ELF-1 (cell line): ENCODE results near the gene GFRA1.

Experiments
- DNase-seq: peaks from one replicate; pipeline ENCODE4 v3.0.0-alpha.2; 2016; ENCODE audit warnings: low read depth, low spot score

GFRA1 gene

DNA sequence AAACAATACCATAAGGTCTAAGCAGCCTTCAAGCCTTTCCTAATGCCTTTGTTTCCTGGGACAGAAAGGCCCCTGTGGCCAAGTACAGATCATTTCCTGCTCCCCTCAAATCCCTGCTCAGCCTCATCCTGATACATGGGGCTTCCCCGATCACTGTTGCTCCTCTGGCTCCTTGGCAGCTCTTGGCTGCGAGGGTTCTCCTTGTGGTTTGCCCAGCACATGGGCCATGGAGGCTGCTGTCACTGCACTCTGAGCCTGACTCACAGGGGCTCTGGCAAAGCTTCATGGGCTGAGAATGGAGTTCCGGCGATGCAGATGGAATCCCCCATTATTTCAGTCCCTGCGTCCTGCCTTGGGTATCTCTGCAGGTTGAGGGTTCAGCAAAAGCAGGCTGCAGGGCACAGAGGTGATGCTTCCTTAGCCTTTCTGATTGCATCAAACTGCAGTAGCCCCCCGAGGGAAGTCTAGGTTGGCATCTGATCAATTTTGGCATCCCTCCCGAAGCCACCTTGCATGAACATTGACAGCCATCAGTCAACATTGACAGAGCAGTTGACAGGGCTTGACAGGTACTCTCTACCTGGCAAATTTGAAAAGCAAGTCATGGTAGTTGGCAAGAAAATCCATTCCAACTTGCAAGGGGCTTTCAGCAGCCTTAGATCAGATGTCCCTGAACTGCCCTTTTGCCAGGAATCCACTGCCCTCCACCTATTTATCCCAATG is 168.6 kb downstream of the GFRA1 start:
- no peak for DNase-seq

- no peak for DNase-seq
Measured at GRCh38 chr10:116103668-116104067, 169.3 kb downstream of the GFRA1 start.

DNA sequence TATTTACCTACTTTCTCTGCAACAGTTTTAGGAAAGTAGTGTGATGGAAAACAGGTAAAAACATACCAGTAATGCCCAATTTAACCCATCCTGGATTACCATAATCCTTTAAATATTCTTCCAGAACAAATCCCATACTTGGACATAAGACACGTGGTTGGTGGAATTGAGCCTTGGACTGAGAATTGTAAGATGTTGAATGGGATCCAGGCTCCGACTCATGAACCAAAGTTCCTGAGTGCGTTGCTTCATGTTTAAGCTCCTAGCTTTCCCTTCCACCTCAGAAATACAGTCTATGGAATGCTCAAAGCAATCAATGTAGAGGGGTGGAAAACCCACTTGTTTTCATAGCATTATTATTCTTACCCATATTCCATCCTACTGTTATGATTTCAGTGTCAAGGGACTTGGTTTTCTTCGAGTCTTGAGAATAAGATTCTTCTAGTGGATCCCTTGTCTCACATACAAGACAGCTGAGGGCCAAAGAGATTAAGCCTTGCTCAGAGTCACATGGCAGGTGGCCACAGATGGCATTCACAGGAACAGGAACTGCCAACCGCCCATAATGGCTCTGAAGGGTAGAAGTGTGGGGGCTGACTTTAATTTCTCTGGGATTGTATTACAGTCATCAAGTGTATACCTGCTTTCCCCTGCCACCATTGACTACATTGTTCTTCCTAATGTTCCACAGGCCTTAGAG is 171.2 kb downstream of the GFRA1 start:
- DNase-seq: no peak

GRCh38 chr10:116100984-116101383 is 172.0 kb downstream of the GFRA1 start:
- DNase-seq: no peak

GRCh38 chr10:116099023-116099420 is 174.0 kb downstream of the GFRA1 start:
- DNase-seq: no peak

DNA sequence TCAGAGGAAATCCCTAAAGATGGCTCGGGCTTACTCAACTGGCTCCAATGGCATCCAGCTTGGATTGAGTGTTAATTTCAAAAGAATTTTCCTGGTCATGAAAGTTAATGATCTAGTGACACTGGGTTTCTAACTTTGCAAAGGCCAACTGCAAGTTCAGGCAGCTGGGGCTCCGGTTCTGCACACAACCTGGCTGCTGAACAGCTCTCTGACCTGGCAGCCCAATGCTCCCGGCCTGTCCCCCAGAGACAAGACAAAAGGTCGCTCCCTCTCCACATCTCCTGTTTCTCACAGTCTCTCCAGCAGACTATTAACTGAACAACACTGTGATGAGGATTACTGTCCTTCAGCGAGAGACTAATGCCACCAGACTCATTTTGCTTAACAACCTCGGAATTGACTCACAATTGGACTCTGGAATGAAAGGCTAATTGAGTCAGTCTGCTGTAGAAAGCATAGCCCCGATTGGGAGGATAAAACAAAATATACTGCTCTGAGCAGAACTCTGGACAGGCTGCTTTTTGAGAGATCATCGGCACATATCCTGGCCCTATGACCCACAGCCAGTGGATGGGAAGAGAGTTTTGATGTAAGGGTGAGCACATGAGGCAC is 174.5 kb downstream of the GFRA1 start:
- DNase-seq: no peak

- DNase-seq: no peak
Measured at GRCh38 chr10:116097239-116097784, 175.7 kb downstream of the GFRA1 start.

DNA sequence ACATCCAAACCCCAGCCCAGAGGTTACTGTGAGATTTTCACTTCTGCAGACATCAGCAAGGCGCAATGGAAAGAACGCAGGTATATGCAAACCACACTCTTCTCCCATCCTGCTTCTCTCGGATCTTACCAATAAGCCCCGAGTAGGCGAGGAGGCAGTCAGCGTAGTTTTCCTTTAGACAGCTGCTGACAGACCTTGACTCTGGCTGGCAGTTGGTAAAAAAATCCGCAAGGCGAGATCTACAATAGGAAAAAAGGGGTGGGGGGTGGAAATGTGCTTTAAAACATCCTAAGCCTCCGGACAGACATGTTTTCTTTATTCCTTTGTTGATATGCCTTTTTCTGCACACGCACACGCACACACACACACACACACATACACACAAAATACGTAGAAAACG is 176.5 kb downstream of the GFRA1 start:
- no peak for DNase-seq

- no peak for DNase-seq
Measured at GRCh38 chr10:116094356-116094755, 178.7 kb downstream of the GFRA1 start.

DNA sequence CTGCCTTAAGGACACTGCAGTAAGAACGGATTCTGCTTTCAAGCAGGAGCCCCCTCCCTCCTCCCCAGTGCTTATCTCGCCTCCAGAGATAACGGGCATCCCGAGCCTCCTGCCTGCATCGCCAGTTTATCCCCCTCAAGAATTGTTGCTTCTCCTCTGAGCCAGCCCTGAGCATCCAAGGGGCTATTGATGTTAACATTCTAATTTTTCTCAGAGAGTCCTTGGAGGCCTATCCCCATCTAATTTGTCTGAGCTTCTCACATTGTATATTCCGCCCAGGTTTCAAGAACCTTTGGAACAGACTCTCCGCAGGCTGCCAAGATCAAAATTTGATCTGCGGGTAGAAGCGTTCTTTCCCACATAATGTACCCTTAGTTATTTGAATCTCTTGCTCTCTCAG is 180.0 kb downstream of the GFRA1 start:
- no peak for DNase-seq

GRCh38 chr10:116088985-116089384 is 184.0 kb downstream of the GFRA1 start:
- DNase-seq: no peak

DNA sequence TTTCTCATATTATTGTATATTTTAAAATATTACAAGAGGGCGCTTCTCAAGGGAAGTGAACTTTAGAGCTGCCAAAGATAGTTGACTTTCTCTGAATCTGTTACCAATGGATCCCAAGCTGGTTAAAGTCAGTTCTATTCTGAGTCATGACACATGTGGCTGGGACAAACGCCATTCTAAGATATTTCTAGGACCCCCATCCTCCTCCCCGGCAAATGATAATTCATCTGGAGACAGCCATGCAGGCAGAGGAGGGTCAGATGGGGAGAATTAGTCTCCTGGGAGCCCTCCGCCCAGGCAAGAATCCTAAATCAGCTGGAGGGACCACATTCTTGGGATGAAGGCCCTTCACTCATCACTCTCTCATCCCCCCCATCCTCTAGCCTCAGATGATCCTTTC is 187.7 kb downstream of the GFRA1 start:
- DNase-seq: no peak

GRCh38 chr10:116084161-116084560 is 188.8 kb downstream of the GFRA1 start:
- no peak for DNase-seq

- DNase-seq: no peak
Measured at GRCh38 chr10:116083226-116083762, 189.7 kb downstream of the GFRA1 start.

GRCh38 chr10:116082762-116083161 is 190.2 kb downstream of the GFRA1 start:
- DNase-seq: no peak

DNA sequence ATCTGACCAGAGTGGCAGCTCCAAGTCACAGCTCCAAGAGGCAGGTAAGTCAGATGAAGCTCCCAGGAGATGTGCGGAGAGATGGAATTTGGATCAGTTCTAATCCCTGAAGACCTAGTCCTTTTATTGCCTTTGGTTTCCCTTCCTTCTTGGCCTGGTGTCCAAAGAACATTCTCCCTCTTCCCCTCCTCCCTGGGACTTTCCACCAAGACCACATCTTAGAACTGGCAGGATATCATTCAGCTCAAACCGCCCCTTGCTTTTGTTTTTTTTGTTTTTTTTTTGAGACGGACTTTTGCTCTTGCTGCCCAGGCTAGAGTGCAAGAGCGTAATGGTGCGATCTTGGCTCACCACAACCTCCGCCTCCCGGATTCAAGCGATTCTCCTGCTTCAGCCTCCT is 190.8 kb downstream of the GFRA1 start:
- no peak for DNase-seq

GRCh38 chr10:116080553-116080952 is 192.5 kb downstream of the GFRA1 start:
- peak; percentile 34 for DNase-seq

DNA sequence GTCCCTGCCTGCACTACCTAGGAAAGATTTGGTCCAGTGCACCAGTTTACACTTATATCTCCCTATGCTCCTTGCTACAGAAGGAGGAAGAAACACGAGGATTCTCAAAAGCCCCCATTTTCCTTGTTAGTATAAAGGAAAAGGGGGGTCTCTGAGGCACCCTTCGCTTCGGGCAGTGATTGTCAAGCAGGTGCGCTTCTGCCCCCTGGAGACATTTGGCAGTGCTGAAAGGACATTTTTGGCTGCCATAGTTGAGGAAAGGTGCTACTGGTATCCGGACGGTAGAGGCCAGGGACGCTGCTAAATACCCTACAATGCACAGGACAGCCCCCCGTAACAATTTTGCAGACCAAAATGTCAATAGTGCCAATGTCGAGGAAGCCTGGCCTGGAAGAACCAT is 193.7 kb downstream of the GFRA1 start:
- no peak for DNase-seq

- DNase-seq: no peak
Measured at GRCh38 chr10:116076621-116077020, 196.4 kb downstream of the GFRA1 start.

- no peak for DNase-seq
Measured at GRCh38 chr10:116073510-116073909, 199.5 kb downstream of the GFRA1 start.

GRCh38 chr10:116073001-116073400 is 200.0 kb downstream of the GFRA1 start:
- peak; percentile 13 for DNase-seq

- DNase-seq: peak; percentile 11
Measured at GRCh38 chr10:116071453-116072148, 201.4 kb downstream of the GFRA1 start.
